Measurements from ENCODE around the gene TSPAN1. TPM values are rescaled to one million over a fixed set of nuclear protein-coding genes. Genes with fewer than 3 reads are reported as not detected.

TSPAN1 gene
- total RNA-seq, 1 experiment from 2014 or later: 46.2 TPM

DNA sequence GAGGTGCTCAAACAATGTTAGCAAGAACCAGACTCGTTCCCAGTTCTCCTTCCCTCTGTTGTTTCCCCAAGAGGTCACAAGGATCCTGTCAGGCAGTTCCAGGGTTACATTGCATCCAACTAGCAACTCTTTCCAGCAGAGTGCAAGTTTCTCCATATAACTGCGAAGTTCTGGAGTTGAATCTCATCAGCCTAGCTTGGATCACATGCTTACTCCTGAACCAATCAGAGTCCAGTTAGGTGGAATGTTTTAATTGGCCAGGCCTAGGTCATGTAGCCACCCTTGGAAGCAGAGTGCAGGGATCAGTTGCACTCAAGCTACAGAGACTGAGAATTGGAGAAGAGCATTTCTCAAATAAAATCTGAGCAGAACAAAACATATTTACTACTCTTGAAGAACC, 26.6 kb upstream of the TSPAN1 start:
- Mint-ChIP-seq H3K27me3 (ENCODE audit: unreplicated experiment) (no peaks in the 10 kb centered on the region), H3K4me1 (ENCODE audit: low read depth, unreplicated experiment) (no peaks in the 10 kb centered on the region), H3K27ac (ENCODE audit: unreplicated experiment) (no peak overlapping the region), H3K36me3 (ENCODE audit: insufficient read depth, unreplicated experiment) (no peaks in the 10 kb centered on the region), H3K9me3 (ENCODE audit: low read depth, unreplicated experiment) (no peaks in the 10 kb centered on the region), H3K4me3 (ENCODE audit: low read depth, unreplicated experiment) (no peak overlapping the region)
- BruUV-seq (replicated peaks): no TSS peak
- CTCF ChIA-PET: no interaction called here
- TF ChIP-seq, protein P1, sequence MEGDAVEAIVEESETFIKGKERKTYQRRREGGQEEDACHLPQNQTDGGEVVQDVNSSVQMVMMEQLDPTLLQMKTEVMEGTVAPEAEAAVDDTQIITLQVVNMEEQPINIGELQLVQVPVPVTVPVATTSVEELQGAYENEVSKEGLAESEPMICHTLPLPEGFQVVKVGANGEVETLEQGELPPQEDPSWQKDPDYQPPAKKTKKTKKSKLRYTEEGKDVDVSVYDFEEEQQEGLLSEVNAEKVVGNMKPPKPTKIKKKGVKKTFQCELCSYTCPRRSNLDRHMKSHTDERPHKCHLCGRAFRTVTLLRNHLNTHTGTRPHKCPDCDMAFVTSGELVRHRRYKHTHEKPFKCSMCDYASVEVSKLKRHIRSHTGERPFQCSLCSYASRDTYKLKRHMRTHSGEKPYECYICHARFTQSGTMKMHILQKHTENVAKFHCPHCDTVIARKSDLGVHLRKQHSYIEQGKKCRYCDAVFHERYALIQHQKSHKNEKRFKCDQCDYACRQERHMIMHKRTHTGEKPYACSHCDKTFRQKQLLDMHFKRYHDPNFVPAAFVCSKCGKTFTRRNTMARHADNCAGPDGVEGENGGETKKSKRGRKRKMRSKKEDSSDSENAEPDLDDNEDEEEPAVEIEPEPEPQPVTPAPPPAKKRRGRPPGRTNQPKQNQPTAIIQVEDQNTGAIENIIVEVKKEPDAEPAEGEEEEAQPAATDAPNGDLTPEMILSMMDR (IDR thresholded peaks at IDR 0.05; ENCODE audit: unreplicated experiment): no peak
- no peak for DNase-seq
- intact Hi-C loops (cut with micrococcal nuclease; ENCODE audit: unreplicated experiment): no loop called here

DNA sequence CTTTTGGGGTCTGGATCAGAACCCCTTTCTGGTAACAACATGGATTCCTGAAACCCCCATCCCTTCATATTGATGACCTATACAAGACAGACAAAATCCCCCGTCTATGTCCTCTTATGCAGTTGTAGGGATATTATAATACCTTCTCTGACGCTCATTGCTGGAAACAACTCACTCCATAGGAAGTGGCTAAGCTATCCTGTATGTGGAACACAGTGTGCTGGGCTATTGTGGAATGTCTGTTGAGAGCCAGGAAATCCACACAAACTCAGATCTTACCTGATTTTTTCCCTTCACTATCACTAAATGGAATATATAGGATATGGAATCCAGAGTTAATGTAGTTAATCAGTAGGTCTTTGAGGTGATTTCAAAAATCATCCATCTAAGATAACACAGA, 24.8 kb upstream of the TSPAN1 start:
- Mint-ChIP-seq H3K4me3 (ENCODE audit: low read depth, unreplicated experiment) (no peak overlapping the region), H3K27me3 (ENCODE audit: unreplicated experiment) (no peaks in the 10 kb centered on the region), H3K27ac (ENCODE audit: unreplicated experiment) (no peak overlapping the region), H3K9me3 (ENCODE audit: low read depth, unreplicated experiment) (no peaks in the 10 kb centered on the region), H3K36me3 (ENCODE audit: insufficient read depth, unreplicated experiment) (no peaks in the 10 kb centered on the region), H3K4me1 (ENCODE audit: low read depth, unreplicated experiment) (no peaks in the 10 kb centered on the region)
- TF ChIP-seq, protein P1 (IDR thresholded peaks at IDR 0.05; ENCODE audit: unreplicated experiment): no peak
- CTCF ChIA-PET: no interaction called here
- intact Hi-C loops (cut with micrococcal nuclease; ENCODE audit: unreplicated experiment): no loop called here
- BruUV-seq (replicated peaks): no TSS peak
- DNase-seq: no peak

DNA sequence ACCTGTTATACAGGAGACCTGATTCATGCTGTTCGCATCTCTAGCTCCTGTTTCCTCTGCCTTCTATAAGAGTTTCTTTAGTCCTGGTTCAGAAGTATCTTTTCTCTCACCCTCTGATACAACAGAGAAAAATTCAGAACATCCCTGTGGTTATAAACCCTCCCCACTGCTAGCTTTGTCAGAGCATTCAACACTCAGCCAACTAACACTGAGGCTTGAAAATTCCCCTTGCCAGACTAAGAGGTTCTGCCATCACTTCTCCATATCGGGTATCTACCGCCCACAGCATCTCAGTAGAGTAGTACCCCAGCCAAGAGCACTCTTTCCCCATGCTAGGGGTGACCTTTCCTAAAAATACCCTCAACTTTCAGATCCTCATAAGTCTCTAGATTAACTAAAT, 22.9 kb upstream of the TSPAN1 start:
- Mint-ChIP-seq H3K27me3 (ENCODE audit: unreplicated experiment) (no peaks in the 10 kb centered on the region), H3K27ac (ENCODE audit: unreplicated experiment) (no peak overlapping the region), H3K9me3 (ENCODE audit: low read depth, unreplicated experiment) (no peaks in the 10 kb centered on the region), H3K4me1 (ENCODE audit: low read depth, unreplicated experiment) (no peaks in the 10 kb centered on the region), H3K4me3 (ENCODE audit: low read depth, unreplicated experiment) (no peak overlapping the region), H3K36me3 (ENCODE audit: insufficient read depth, unreplicated experiment) (no peaks in the 10 kb centered on the region)
- BruUV-seq (replicated peaks): no TSS peak
- CTCF ChIA-PET: no interaction called here
- TF ChIP-seq, protein P1 (IDR thresholded peaks at IDR 0.05; ENCODE audit: unreplicated experiment): no peak
- intact Hi-C loops (cut with micrococcal nuclease; ENCODE audit: unreplicated experiment): no loop called here
- no peak for DNase-seq

DNA sequence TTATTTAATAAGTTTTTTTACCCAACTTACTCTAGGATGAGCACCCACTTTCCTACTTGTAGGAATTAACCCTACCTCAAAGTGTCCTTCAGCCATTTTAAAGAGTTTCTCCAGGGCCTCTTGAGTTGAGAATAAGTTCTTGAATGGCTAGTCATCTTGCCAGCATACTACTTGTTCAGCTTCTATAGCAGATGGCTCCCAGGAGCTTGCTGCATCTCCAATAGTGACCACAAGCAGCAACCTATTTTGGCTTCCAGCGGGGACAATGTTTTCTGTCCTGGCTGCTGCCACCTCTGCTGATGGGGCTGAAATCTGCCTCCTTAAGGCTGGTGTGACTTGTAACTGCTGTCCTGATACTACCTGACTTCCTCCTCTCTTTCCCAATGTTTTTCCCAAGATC, 21.7 kb upstream of the TSPAN1 start:
- no peak for DNase-seq
- TF ChIP-seq, protein P1 (IDR thresholded peaks at IDR 0.05; ENCODE audit: unreplicated experiment): no peak
- no peaks in the 10 kb centered on the region for H3K9me3 Mint-ChIP-seq (ENCODE audit: low read depth, unreplicated experiment)
- no peaks in the 10 kb centered on the region for H3K4me1 Mint-ChIP-seq (ENCODE audit: low read depth, unreplicated experiment)
- no peak overlapping the region for H3K27ac Mint-ChIP-seq (ENCODE audit: unreplicated experiment)
- no peak overlapping the region for H3K4me3 Mint-ChIP-seq (ENCODE audit: low read depth, unreplicated experiment)
- CTCF ChIA-PET: no interaction called here
- H3K27me3 Mint-ChIP-seq (ENCODE audit: unreplicated experiment): no peaks in the 10 kb centered on the region
- intact Hi-C loops (cut with micrococcal nuclease; ENCODE audit: unreplicated experiment): no loop called here
- no TSS peak for BruUV-seq (replicated peaks)
- no peaks in the 10 kb centered on the region for H3K36me3 Mint-ChIP-seq (ENCODE audit: insufficient read depth, unreplicated experiment)

DNA sequence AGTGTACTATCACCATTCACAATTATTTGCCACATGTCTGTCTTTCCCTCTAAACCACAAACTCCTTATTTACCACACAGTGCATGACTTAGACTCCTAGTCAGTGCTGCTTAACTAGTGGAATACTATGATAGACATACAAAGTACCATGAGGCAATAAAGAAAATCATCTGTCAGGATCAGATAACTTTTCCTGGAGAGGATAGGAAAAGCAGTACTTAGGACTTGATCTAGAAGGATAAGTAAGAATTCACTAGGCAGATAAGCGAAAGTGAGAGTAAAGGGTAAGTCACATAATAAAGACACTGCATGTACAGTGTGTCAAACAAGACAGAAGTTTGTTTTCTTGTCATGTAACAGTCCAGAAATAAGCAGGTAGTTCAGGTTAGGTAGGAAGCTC, 21.2 kb upstream of the TSPAN1 start:
- CTCF ChIA-PET: no interaction called here
- intact Hi-C loops (cut with micrococcal nuclease; ENCODE audit: unreplicated experiment): no loop called here
- TF ChIP-seq, protein P1 (IDR thresholded peaks at IDR 0.05; ENCODE audit: unreplicated experiment): no peak
- Mint-ChIP-seq H3K27ac (ENCODE audit: unreplicated experiment) (no peak overlapping the region), H3K9me3 (ENCODE audit: low read depth, unreplicated experiment) (no peaks in the 10 kb centered on the region), H3K4me1 (ENCODE audit: low read depth, unreplicated experiment) (no peaks in the 10 kb centered on the region), H3K36me3 (ENCODE audit: insufficient read depth, unreplicated experiment) (no peaks in the 10 kb centered on the region), H3K4me3 (ENCODE audit: low read depth, unreplicated experiment) (no peak overlapping the region), H3K27me3 (ENCODE audit: unreplicated experiment) (no peaks in the 10 kb centered on the region)
- DNase-seq: no peak
- no TSS peak for BruUV-seq (replicated peaks)

Measured in Calu3 (cell line).